ENCODE measurements around the gene ABCC8. TPM values are rescaled to one million over a fixed set of nuclear protein-coding genes. Genes with fewer than 3 reads are reported as not detected.

ABCC8 gene
- total RNA-seq, 2 donors from 2014 or later, result not detected

- no peak for ATAC-seq (replicated peaks in 1 of 2)
- no peaks in the 10 kb centered on the region for H3K4me1 Mint-ChIP-seq (ENCODE audit: low read depth)
- no peaks in the 10 kb centered on the region for H3K9me3 Mint-ChIP-seq
- H3K27ac Mint-ChIP-seq, result no peak overlapping the region
- DNase-seq, result no peak
- H3K36me3 Mint-ChIP-seq (ENCODE audit: insufficient read depth in 2 of 2), result no peaks in the 10 kb centered on the region
- H3K4me3 Mint-ChIP-seq, result no peak overlapping the region
- no peaks in the 10 kb centered on the region for H3K27me3 Mint-ChIP-seq (ENCODE audit: low read depth)
Measured at GRCh38 chr11:17449158-17449557, 27.5 kb downstream of the ABCC8 start.

DNA sequence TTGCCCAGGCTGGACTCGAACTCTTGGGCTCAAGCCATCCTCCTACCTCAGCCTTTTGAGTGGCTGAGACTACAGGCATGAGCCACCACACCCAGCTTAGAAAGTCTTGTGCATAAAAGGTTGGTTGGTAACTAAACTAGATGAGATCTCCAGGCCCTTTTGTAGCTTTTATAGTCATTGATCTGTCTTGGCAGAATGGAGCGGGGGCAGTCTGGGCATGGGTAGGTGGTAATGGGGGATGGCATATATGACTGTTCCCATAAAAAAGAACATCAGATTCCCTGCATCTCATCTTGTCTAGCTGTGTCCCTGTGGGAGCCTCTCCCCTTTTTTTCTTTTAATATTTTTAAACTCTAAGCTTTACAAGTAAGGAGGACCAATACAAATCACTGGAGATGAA lies 30.2 kb downstream of the ABCC8 start:
- H3K9me3 Mint-ChIP-seq, result no peaks in the 10 kb centered on the region
- ATAC-seq (replicated peaks in 1 of 2) (no peak), DNase-seq (no peak)
- H3K4me3 Mint-ChIP-seq, result no peak overlapping the region
- no peaks in the 10 kb centered on the region for H3K36me3 Mint-ChIP-seq (ENCODE audit: insufficient read depth in 2 of 2)
- H3K27me3 Mint-ChIP-seq (ENCODE audit: low read depth), result no peaks in the 10 kb centered on the region
- H3K27ac Mint-ChIP-seq, result no peak overlapping the region
- no peaks in the 10 kb centered on the region for H3K4me1 Mint-ChIP-seq (ENCODE audit: low read depth)

DNA sequence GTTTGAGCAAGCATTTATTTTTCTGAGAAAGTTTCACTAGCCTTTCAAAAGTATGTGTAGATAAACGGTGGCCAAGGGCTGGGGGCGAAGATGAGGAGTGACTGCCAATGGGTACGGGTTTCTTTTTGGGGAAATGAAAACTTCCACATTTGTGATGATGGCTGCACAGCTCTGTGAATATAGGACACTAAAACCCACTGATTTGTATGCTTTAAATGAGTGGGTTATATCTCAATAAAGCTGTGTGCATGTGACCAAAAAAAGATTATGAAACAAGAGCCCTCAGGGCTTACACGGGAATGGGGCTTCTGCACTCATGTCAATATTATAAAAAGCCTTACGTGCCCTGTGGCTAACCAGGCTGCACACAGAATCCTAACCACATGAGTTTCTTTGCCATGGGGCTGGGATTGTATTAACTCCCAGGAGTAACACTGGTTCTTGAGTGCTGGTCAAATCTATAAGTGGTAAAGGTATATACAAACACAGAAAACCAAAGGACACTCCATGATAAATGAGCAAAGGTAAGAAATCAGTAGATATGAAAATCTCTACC lies 31.3 kb downstream of the ABCC8 start:
- H3K4me3 Mint-ChIP-seq, result no peak overlapping the region
- DNase-seq (no peak), ATAC-seq (replicated peaks in 1 of 2) (no peak)
- no peaks in the 10 kb centered on the region for H3K36me3 Mint-ChIP-seq (ENCODE audit: insufficient read depth in 2 of 2)
- peaks cover 0 to 2% of the 10 kb centered on the region in 2 donors for H3K9me3 Mint-ChIP-seq
- no peak overlapping the region for H3K27ac Mint-ChIP-seq
- H3K4me1 Mint-ChIP-seq (ENCODE audit: low read depth), result no peaks in the 10 kb centered on the region
- peaks cover under 1% of the 10 kb centered on the region for H3K27me3 Mint-ChIP-seq (ENCODE audit: low read depth)

DNA sequence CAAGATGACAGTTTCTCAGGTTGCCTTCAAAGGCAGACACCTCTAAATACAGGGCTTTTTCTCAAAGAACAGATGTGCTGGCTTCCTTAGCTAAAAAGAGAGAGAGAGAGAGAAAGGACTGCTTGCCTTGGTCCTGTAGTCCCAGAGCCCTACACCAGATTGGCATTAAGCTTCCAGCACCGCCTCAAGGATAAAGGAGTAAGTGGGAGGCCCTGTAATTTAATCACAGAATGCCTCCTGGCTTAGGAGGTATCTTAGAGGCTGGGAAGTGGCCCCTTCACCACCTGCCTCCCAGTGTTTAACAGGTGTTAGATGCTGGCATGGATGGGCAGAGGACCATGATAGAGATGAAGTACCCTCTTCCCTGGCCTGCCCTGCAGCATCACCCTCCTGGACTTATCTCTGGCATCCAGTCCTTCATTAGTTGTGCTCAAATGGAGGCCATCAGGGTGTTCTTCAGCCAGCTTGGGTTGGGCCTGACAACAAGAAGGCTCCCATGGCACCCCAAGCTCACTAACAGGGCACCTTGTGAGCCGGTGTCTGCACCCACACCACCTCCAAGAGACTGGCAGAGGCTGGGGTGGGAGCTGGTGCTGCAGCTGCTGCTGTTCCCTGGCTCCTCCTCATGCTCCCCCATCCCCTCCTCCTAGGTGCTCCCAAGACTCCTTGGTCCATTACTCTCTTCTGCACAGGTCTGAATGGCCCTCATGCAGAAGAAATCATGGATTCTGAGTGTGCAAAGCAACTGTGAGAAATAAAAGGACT lies 32.5 kb downstream of the ABCC8 start:
- Mint-ChIP-seq H3K27me3 (ENCODE audit: low read depth) (peaks cover 11% of the 10 kb centered on the region), H3K4me3 (no peak overlapping the region), H3K27ac (no peak overlapping the region), H3K4me1 (ENCODE audit: low read depth) (peaks cover 11% of the 10 kb centered on the region), H3K36me3 (ENCODE audit: insufficient read depth in 2 of 2) (no peaks in the 10 kb centered on the region), H3K9me3 (peaks cover 0 to 2% of the 10 kb centered on the region in 2 donors)
- DNase-seq (no peak), ATAC-seq (replicated peaks in 1 of 2) (no peak)

GRCh38 chr11:17443423-17443822 lies 33.2 kb downstream of the ABCC8 start:
- Mint-ChIP-seq H3K27ac (no peak overlapping the region), H3K4me1 (ENCODE audit: low read depth) (peaks cover 13% of the 10 kb centered on the region), H3K36me3 (ENCODE audit: insufficient read depth in 2 of 2) (no peaks in the 10 kb centered on the region), H3K4me3 (no peak overlapping the region), H3K9me3 (peaks cover 0 to 2% of the 10 kb centered on the region in 2 donors), H3K27me3 (ENCODE audit: low read depth) (peaks cover 11% of the 10 kb centered on the region)
- ATAC-seq (replicated peaks in 1 of 2) (no peak), DNase-seq (no peak)

DNA sequence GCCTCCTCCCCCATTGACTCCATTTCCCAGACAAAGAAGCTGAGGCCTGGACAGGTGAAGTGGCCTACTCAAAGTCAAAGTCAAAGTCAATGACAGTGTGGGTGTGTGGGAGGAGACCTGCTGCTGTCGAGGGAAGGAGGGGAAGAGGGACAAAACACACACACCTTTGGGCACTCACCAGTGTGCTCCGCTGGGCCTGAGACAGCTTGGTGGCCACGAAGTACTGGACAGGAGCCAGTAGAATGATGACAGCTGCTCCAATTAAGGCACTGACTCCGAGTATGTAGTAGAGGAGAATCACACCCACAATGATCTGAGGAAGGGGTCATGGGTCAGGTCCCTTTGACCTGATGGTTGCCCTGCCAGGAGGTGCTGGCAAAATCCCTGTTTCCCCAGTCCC lies 33.6 kb downstream of the ABCC8 start:
- H3K36me3 Mint-ChIP-seq (ENCODE audit: insufficient read depth in 2 of 2), result no peaks in the 10 kb centered on the region
- no peak overlapping the region for H3K27ac Mint-ChIP-seq
- H3K4me1 Mint-ChIP-seq (ENCODE audit: low read depth), result peaks cover 13% of the 10 kb centered on the region
- H3K4me3 Mint-ChIP-seq, result no peak overlapping the region
- peaks cover 11% of the 10 kb centered on the region for H3K27me3 Mint-ChIP-seq (ENCODE audit: low read depth)
- no peak for ATAC-seq (replicated peaks in 1 of 2)
- no peak for DNase-seq
- peaks cover 0 to 2% of the 10 kb centered on the region in 2 donors for H3K9me3 Mint-ChIP-seq

DNA sequence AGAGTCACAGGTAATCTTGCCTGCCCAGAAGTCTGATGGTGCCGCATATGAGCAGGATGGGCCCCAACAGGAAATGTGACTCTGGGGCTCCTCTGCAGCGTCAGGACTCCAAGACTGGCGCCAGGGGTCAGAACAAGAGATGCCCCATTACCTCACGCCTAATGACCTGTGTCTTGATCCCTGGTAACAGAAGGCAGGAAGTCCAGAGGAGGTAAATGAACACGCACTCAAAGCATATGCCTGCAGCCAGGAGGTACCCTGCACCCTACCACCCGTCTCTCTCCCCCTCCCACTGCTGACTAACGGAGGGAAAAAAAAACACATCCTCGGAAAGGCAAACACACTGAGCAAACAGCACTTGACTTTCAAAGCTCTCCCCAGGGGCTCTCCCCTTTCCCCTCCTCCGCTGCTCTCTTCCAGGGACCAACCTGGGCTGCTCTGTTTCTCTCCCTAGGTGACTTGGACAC lies 37.3 kb downstream of the ABCC8 start:
- Mint-ChIP-seq H3K9me3 (peaks cover 0 to 2% of the 10 kb centered on the region in 2 donors), H3K27me3 (ENCODE audit: low read depth) (peaks cover 11% of the 10 kb centered on the region), H3K27ac (no peak overlapping the region), H3K4me3 (peak overlapping the region in 1 of 2 donors; percentile 68), H3K36me3 (ENCODE audit: insufficient read depth in 2 of 2) (no peaks in the 10 kb centered on the region), H3K4me1 (ENCODE audit: low read depth) (peaks cover 13% of the 10 kb centered on the region)
- DNase-seq (no peak), ATAC-seq (replicated peaks in 1 of 2) (peak in 1 of 2 donors; percentile 18)

GRCh38 chr11:17437366-17437765 lies 39.3 kb downstream of the ABCC8 start:
- Mint-ChIP-seq H3K27me3 (ENCODE audit: low read depth) (peaks cover 11% of the 10 kb centered on the region), H3K4me3 (no peak overlapping the region), H3K9me3 (peaks cover 0 to 2% of the 10 kb centered on the region in 2 donors), H3K36me3 (ENCODE audit: insufficient read depth in 2 of 2) (no peaks in the 10 kb centered on the region), H3K4me1 (ENCODE audit: low read depth) (peaks cover 13% of the 10 kb centered on the region), H3K27ac (no peak overlapping the region)
- ATAC-seq (replicated peaks in 1 of 2) (no peak), DNase-seq (no peak)

DNA sequence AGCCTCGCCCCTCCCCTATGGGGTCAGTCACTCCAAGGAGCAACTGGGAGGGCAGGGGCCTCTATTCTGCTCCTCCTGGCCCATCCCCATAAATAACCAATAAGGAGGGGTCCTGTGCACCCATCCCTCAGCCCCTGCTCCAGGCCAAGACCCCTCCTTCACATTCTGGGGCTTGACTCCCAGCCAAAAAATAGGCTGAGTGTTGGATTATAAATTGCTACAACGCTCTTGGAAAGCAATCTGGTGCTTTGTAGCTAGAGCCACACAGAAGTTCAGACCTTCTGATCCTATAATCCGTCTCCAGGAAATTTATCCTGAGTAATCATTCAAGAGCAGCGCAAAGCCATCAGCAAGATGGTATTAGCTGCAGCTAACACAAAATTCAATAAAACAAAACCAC lies 42.5 kb downstream of the ABCC8 start:
- no peak for ATAC-seq (replicated peaks in 1 of 2)
- Mint-ChIP-seq H3K36me3 (ENCODE audit: insufficient read depth in 2 of 2) (no peaks in the 10 kb centered on the region), H3K27ac (no peak overlapping the region), H3K4me1 (ENCODE audit: low read depth) (peaks cover 2% of the 10 kb centered on the region), H3K27me3 (ENCODE audit: low read depth) (no peaks in the 10 kb centered on the region), H3K9me3 (no peaks in the 10 kb centered on the region), H3K4me3 (no peak overlapping the region)
- no peak for DNase-seq

GRCh38 chr11:17432002-17432401 lies 44.6 kb downstream of the ABCC8 start:
- H3K9me3 Mint-ChIP-seq, result no peaks in the 10 kb centered on the region
- DNase-seq (no peak), ATAC-seq (replicated peaks in 1 of 2) (no peak)
- no peak overlapping the region for H3K27ac Mint-ChIP-seq
- no peaks in the 10 kb centered on the region for H3K36me3 Mint-ChIP-seq (ENCODE audit: insufficient read depth in 2 of 2)
- H3K4me1 Mint-ChIP-seq (ENCODE audit: low read depth), result no peaks in the 10 kb centered on the region
- peaks cover 8% of the 10 kb centered on the region for H3K27me3 Mint-ChIP-seq (ENCODE audit: low read depth)
- H3K4me3 Mint-ChIP-seq, result no peak overlapping the region

DNA sequence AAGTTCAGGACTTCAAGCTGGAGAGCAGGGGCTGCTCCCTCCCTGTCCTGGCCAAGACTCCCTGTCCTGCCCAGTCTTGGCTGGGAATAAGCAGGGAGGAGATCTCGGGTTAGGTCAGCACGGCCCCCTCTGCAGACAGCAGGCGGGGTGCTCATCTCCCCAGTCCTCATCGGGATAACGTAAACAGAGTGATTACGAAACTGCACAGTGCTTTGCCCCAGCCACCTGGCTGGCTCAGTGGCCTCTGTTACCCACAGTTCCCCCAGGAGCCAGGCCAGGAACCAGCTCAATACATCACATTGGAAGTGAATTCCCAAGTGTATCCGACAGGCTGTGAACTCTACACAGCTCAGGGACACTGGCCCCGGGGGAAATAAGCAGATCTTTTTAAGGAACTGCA lies 45.5 kb downstream of the ABCC8 start:
- H3K9me3 Mint-ChIP-seq, result no peaks in the 10 kb centered on the region
- H3K27me3 Mint-ChIP-seq (ENCODE audit: low read depth), result peaks cover 9% of the 10 kb centered on the region
- H3K4me3 Mint-ChIP-seq, result no peak overlapping the region
- no peak for ATAC-seq (replicated peaks in 1 of 2)
- no peak for DNase-seq
- no peaks in the 10 kb centered on the region for H3K4me1 Mint-ChIP-seq (ENCODE audit: low read depth)
- H3K36me3 Mint-ChIP-seq (ENCODE audit: insufficient read depth in 2 of 2), result no peaks in the 10 kb centered on the region
- no peak overlapping the region for H3K27ac Mint-ChIP-seq

DNA sequence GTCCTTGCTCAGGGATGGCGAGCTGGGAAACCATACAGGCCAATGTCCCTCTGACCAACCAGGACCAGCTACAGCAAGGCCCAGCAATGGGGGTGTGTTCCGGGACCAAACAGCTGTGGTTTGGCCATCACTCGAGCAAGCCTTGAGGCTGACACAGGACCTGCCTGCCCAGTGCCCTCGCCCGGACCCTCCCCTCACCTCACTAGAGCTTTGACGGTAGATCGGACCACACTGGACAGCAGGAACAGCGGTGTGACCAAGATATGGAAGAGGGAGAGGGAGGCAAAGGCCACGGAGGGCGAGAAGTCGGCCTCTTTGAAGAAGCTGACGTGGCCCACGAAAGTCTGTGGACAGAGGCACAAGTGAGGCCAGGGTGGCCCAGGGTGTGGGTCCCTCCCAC lies 46.0 kb downstream of the ABCC8 start:
- Mint-ChIP-seq H3K4me1 (ENCODE audit: low read depth) (no peaks in the 10 kb centered on the region), H3K36me3 (ENCODE audit: insufficient read depth in 2 of 2) (no peaks in the 10 kb centered on the region), H3K4me3 (no peak overlapping the region), H3K27ac (no peak overlapping the region), H3K9me3 (no peaks in the 10 kb centered on the region), H3K27me3 (ENCODE audit: low read depth) (peaks cover 9% of the 10 kb centered on the region)
- DNase-seq (no peak), ATAC-seq (replicated peaks in 1 of 2) (no peak)

DNA sequence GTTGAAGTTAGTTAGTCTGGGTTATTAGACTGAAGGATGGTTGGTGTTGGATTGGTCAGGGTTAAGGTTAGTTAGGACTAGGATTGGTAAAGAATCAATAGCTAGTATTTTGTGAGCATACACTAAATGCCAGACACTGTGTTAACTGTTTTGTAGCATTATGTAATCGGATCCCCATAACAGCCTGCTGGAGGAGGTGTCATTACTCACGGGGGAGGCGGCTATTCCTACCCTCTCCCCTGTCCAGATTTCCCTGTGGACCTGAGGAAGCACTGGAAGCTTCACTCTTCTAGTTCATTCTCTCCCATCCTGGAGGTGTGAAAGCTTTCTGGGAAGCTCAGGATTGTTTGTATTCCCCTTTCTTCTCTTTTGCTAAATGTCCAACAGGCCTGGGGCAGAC lies 47.7 kb downstream of the ABCC8 start:
- no peaks in the 10 kb centered on the region for H3K4me1 Mint-ChIP-seq (ENCODE audit: low read depth)
- DNase-seq, result no peak
- H3K4me3 Mint-ChIP-seq, result no peak overlapping the region
- no peaks in the 10 kb centered on the region for H3K36me3 Mint-ChIP-seq (ENCODE audit: insufficient read depth in 2 of 2)
- H3K9me3 Mint-ChIP-seq, result no peaks in the 10 kb centered on the region
- no peak for ATAC-seq (replicated peaks in 1 of 2)
- no peak overlapping the region for H3K27ac Mint-ChIP-seq
- peaks cover 9% of the 10 kb centered on the region for H3K27me3 Mint-ChIP-seq (ENCODE audit: low read depth)

DNA sequence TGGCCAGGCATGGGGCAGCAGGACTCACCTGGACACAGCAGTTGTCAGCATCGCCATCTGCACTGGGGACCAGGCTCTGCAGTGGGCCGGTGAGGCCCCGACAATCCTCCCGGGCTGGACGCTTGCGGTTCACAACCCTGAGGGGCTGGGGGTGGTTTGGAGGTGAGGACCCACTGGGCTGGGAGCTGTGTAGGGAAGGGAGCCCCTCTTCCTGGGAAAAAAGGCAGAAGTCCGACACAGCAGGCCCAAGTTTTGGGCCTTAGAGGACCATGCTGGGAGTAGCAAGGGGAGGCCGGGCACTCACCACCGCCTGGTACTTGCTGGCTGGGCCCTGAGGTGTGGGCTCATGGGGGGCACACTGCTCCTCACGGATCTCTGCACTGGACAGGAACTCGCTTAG lies 48.4 kb downstream of the ABCC8 start:
- ATAC-seq (replicated peaks in 1 of 2) (no peak), DNase-seq (no peak)
- no peaks in the 10 kb centered on the region for H3K4me1 Mint-ChIP-seq (ENCODE audit: low read depth)
- H3K36me3 Mint-ChIP-seq (ENCODE audit: insufficient read depth in 2 of 2), result no peaks in the 10 kb centered on the region
- H3K4me3 Mint-ChIP-seq, result no peak overlapping the region
- no peaks in the 10 kb centered on the region for H3K9me3 Mint-ChIP-seq
- peaks cover 9% of the 10 kb centered on the region for H3K27me3 Mint-ChIP-seq (ENCODE audit: low read depth)
- no peak overlapping the region for H3K27ac Mint-ChIP-seq

Data from activated T-cell treated with anti-CD3 and anti-CD28 coated beads, Interleukin-2, amount 50 U/mL, for 72 hours (primary cell).